Measurements from ENCODE around the gene REXO5. TPM values are rescaled to one million over a fixed set of nuclear protein-coding genes. Genes with fewer than 3 reads are reported as not detected.

Gene REXO5
- total and polyA plus RNA-seq, 8 donors = 0.88 to 4.9 (median 2.1) TPM

GRCh38 chr16:20768121-20768520, 38.2 kb upstream of the REXO5 start:
- Histone ChIP-seq H3K36me3 (no peaks in the 10 kb centered on the region), H3K9me3 (no peaks in the 10 kb centered on the region), H3K27ac (no peak overlapping the region), H3K4me3 (no peak overlapping the region), H3K27me3 (no peaks in the 10 kb centered on the region), H3K4me1 (peaks cover 0 to 7% (median 7%) of the 10 kb centered on the region in 3 donors)
- DNase-seq = no peak
- no peak for FAIRE-seq
- intact Hi-C loops (cut with DNase I) = no loop called here
- TF ChIP-seq, protein P1, sequence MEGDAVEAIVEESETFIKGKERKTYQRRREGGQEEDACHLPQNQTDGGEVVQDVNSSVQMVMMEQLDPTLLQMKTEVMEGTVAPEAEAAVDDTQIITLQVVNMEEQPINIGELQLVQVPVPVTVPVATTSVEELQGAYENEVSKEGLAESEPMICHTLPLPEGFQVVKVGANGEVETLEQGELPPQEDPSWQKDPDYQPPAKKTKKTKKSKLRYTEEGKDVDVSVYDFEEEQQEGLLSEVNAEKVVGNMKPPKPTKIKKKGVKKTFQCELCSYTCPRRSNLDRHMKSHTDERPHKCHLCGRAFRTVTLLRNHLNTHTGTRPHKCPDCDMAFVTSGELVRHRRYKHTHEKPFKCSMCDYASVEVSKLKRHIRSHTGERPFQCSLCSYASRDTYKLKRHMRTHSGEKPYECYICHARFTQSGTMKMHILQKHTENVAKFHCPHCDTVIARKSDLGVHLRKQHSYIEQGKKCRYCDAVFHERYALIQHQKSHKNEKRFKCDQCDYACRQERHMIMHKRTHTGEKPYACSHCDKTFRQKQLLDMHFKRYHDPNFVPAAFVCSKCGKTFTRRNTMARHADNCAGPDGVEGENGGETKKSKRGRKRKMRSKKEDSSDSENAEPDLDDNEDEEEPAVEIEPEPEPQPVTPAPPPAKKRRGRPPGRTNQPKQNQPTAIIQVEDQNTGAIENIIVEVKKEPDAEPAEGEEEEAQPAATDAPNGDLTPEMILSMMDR (IDR thresholded peaks at IDR 0.05) = no peak
- 97 to 100% methylated on average over 1 of the region's 1 CpG for WGBS, 2 donors
- no peak for ATAC-seq

GRCh38 chr16:20768818-20769217, 37.5 kb upstream of the REXO5 start:
- ATAC-seq = no peak
- DNase-seq = no peak
- Histone ChIP-seq H3K27ac (no peak overlapping the region), H3K27me3 (no peaks in the 10 kb centered on the region), H3K4me1 (peaks cover 0 to 7% (median 7%) of the 10 kb centered on the region in 3 donors), H3K36me3 (no peaks in the 10 kb centered on the region), H3K9me3 (no peaks in the 10 kb centered on the region), H3K4me3 (no peak overlapping the region)
- 50 to 89% methylated on average over 1 of the region's 1 CpG for WGBS, 2 donors
- intact Hi-C loops (cut with DNase I) = no loop called here
- TF ChIP-seq, protein P1 (IDR thresholded peaks at IDR 0.05) = no peak
- FAIRE-seq = no peak

DNA sequence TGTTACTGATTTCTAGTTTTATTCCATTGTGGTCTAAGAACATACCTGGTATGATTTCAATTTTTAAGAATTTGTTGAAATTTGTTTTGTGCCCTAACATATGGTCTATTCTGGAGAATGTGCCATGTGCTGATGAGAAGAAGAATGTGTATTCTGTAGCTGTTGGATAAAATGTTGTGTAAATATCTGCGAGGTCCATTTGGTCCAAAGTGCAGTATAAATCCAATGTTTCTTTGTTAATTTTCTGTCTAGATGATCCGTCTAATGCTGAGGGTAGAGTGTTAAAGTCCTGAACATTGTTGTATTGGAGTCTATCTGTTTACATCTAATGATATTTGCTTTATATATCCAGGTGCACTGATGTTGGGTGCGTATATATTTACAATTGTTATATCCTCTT, 32.6 kb upstream of the REXO5 start:
- ATAC-seq (no peak), DNase-seq (no peak), FAIRE-seq (no peak)
- no peak overlapping the region for H3K27ac ChIP-seq
- no peaks in the 10 kb centered on the region for H3K4me1 ChIP-seq
- TF ChIP-seq, protein P1 (IDR thresholded peaks at IDR 0.05) = no peak
- no peaks in the 10 kb centered on the region for H3K9me3 ChIP-seq
- peaks cover 0 to 21% (median 0%) of the 10 kb centered on the region in 3 donors for H3K36me3 ChIP-seq
- no peaks in the 10 kb centered on the region for H3K27me3 ChIP-seq
- intact Hi-C loops (cut with DNase I) = no loop called here
- WGBS, 2 donors = 49 to 51% methylated on average over 3 of the region's 3 CpGs
- H3K4me3 ChIP-seq = no peak overlapping the region

- Histone ChIP-seq H3K9me3 (no peaks in the 10 kb centered on the region), H3K27ac (no peak overlapping the region), H3K4me1 (no peaks in the 10 kb centered on the region), H3K36me3 (peaks cover 0 to 29% (median 0%) of the 10 kb centered on the region in 3 donors), H3K27me3 (no peaks in the 10 kb centered on the region), H3K4me3 (no peak overlapping the region)
- peak; percentile 57 to 86 (median 81) for DNase-seq
- TF ChIP-seq, protein P1 (IDR thresholded peaks at IDR 0.05) = peak; percentile 45 to 59 (median 48)
- 70 to 76% methylated on average over 7 of the region's 7 CpGs for WGBS, 2 donors
- intact Hi-C loops (cut with DNase I) = no loop called here
- peak; percentile 89 to 99 (median 94) for ATAC-seq
- FAIRE-seq = no peak
Observed at GRCh38 chr16:20774703-20775362, 31.5 kb upstream of the REXO5 start.

DNA sequence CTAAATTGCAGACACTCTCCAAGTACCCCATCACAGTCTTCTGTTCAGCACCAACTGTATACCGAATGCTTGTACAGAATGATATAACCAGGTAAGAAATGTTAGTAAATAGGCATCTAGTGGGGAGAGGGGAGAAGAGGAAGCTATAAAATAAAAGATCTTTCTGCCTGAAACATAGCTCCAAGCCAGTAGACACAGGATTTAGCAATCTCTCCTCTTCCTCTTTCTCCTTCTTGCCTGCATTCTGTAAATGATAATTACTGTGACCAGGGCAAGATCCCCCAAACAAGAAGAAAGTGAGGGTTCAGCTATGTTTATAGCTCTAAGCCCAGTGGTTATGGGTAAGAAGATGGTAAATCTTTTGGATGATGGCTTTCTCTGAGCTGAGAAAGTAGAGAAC, 24.6 kb upstream of the REXO5 start:
- Histone ChIP-seq H3K4me3 (no peak overlapping the region), H3K27me3 (no peaks in the 10 kb centered on the region), H3K9me3 (no peaks in the 10 kb centered on the region), H3K36me3 (peaks cover 0 to 53% (median 10%) of the 10 kb centered on the region in 3 donors), H3K4me1 (no peaks in the 10 kb centered on the region), H3K27ac (no peak overlapping the region)
- FAIRE-seq (no peak), ATAC-seq (no peak), DNase-seq (no peak)
- intact Hi-C loops (cut with DNase I) = no loop called here
- TF ChIP-seq, protein P1 (IDR thresholded peaks at IDR 0.05) = no peak
- 70 to 89% methylated on average over 1 of the region's 1 CpG for WGBS, 2 donors
